ENCODE data around the gene SLAMF8. TPM values are rescaled to one million over a fixed set of nuclear protein-coding genes. Genes with fewer than 3 reads are reported as not detected.

SLAMF8 gene
- total RNA-seq, 1 donor from 2014 or later, result not detected

GRCh38 chr1:159870704-159871103 is 44.0 kb downstream of the SLAMF8 start:
- DNase-seq (ENCODE audit: extremely low spot score, unreplicated experiment), result no peak
- no peak overlapping the region for H3K4me3 Mint-ChIP-seq
- no peaks in the 10 kb centered on the region for H3K36me3 Mint-ChIP-seq
- H3K27ac Mint-ChIP-seq, result no peak overlapping the region
- H3K9me3 Mint-ChIP-seq, result no peaks in the 10 kb centered on the region
- H3K27me3 Mint-ChIP-seq, result peaks cover 28% of the 10 kb centered on the region
- H3K4me1 Mint-ChIP-seq (ENCODE audit: unreplicated experiment), result no peaks in the 10 kb centered on the region
- no peak for TF ChIP-seq CTCF (conservative IDR thresholded peaks at IDR 0.05)

GRCh38 chr1:159872891-159873290 is 46.2 kb downstream of the SLAMF8 start:
- no peak for DNase-seq (ENCODE audit: extremely low spot score, unreplicated experiment)
- peaks cover 24% of the 10 kb centered on the region for H3K27me3 Mint-ChIP-seq
- H3K36me3 Mint-ChIP-seq, result no peaks in the 10 kb centered on the region
- H3K4me1 Mint-ChIP-seq (ENCODE audit: unreplicated experiment), result no peaks in the 10 kb centered on the region
- no peak overlapping the region for H3K27ac Mint-ChIP-seq
- no peaks in the 10 kb centered on the region for H3K9me3 Mint-ChIP-seq
- no peak for TF ChIP-seq CTCF (conservative IDR thresholded peaks at IDR 0.05)
- no peak overlapping the region for H3K4me3 Mint-ChIP-seq

- Mint-ChIP-seq H3K27ac (no peak overlapping the region), H3K9me3 (no peaks in the 10 kb centered on the region), H3K4me1 (ENCODE audit: unreplicated experiment) (no peaks in the 10 kb centered on the region), H3K36me3 (no peaks in the 10 kb centered on the region), H3K27me3 (peaks cover 24% of the 10 kb centered on the region), H3K4me3 (no peak overlapping the region)
- no peak for DNase-seq (ENCODE audit: extremely low spot score, unreplicated experiment)
- no peak for TF ChIP-seq CTCF (conservative IDR thresholded peaks at IDR 0.05)
These were observed 47.0 kb downstream of the SLAMF8 start for GRCh38 chr1:159873530-159874143.

- H3K27ac Mint-ChIP-seq, result no peak overlapping the region
- no peaks in the 10 kb centered on the region for H3K36me3 Mint-ChIP-seq
- no peak for TF ChIP-seq CTCF (conservative IDR thresholded peaks at IDR 0.05)
- no peaks in the 10 kb centered on the region for H3K9me3 Mint-ChIP-seq
- H3K27me3 Mint-ChIP-seq, result peaks cover 5% of the 10 kb centered on the region
- H3K4me1 Mint-ChIP-seq (ENCODE audit: unreplicated experiment), result no peaks in the 10 kb centered on the region
- H3K4me3 Mint-ChIP-seq, result no peak overlapping the region
- no peak for DNase-seq (ENCODE audit: extremely low spot score, unreplicated experiment)
These were observed 51.2 kb downstream of the SLAMF8 start for GRCh38 chr1:159877695-159878444.

GRCh38 chr1:159879136-159879535 is 52.5 kb downstream of the SLAMF8 start:
- H3K36me3 Mint-ChIP-seq, result no peaks in the 10 kb centered on the region
- no peaks in the 10 kb centered on the region for H3K4me1 Mint-ChIP-seq (ENCODE audit: unreplicated experiment)
- H3K27me3 Mint-ChIP-seq, result peaks cover 2% of the 10 kb centered on the region
- no peak for TF ChIP-seq CTCF (conservative IDR thresholded peaks at IDR 0.05)
- no peaks in the 10 kb centered on the region for H3K9me3 Mint-ChIP-seq
- H3K4me3 Mint-ChIP-seq, result no peak overlapping the region
- no peak for DNase-seq (ENCODE audit: extremely low spot score, unreplicated experiment)
- no peak overlapping the region for H3K27ac Mint-ChIP-seq
